NOMO-1 (cell line): ENCODE measurements around the gene PGD.
"Not testable (repeated sequence)": the region's sequence is repeated elsewhere in the genome, so short reads cannot be mapped to it uniquely, and the experiment has no call there.

Experiments
- DNase-seq, 2 experiments: peaks; one replicate each; lab custom pipeline; 2025; ENCODE audit not compliant: unreplicated experiment in 2 of 2; lab: John Stamatoyannopoulos, UW

Gene PGD

GRCh38 chr1:10398278-10398733 lies 558 bp upstream of the PGD start:
- DNase-seq = no peak

DNA sequence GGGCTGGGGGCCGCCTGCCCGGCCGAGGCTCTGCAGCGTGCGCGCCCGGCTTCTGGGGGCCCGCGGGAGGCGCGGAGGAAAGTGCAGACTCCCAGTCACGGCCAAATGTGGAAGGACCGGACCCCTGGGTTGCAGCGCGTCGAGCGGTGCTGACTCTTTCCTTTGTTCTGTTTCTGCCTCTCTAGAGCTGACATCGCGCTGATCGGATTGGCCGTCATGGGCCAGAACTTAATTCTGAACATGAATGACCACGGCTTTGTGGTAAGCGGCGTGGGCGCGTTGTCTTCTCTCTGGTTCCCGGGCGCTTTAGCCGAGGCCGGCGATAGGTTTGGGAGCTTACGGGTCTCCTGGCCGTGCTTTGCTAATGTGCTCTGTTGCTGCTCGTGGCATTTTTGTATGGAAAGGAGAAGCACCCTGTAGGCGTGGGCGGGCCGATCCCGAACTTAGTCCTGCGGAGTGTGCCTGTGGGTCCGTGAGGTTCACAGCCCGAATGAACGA lies 629 bp downstream of the PGD start:
- peak in 1 of 2 experiments; percentile 39 for DNase-seq

GRCh38 chr1:10400013-10400412 lies 1.1 kb downstream of the PGD start:
- no peak for DNase-seq

DNA sequence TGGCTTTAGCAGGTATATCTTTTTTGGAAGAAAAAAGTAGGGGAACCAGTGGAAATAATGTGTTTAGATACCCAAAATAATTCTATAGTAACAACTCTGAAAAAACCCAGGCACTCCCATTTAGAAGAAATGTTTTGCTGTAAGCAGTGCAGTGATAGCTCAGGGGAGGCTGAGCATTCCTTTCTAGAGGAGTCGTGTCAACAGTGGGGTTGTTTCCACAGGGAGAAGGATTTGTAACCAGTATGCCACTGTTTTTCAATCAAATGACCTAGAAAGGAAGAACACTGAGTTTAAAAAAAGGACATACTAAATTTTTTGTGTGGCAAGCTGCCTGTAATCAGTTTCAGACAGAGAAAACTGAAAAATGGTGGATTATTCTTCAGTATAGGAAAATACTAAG lies 2.4 kb downstream of the PGD start:
- no peak for DNase-seq

DNA sequence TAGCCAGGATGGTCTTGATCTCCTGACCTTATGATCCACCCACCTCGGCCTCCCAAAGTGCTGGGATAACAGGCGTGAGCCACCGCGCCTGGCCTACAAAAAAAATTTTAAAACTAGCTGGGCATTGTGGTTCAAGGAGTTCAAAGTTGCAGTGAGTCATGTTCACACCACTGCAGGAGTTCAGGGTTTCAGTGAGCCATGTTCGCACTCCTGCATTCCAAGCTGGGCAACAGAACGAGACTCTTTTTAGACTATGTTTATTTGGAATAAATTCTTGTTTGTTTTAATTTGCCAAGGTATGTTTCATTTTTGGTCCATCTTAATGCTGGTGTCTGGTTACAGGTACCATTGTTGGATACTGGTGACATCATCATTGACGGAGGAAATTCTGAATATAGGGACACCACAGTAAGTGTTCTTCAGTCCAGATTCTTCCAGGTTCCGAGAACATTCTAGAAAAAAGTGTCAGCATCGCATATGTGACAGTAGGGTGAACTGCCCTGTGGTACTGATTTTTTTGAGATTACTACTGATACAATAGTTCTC lies 3.9 kb downstream of the PGD start:
- no peak for DNase-seq

DNA sequence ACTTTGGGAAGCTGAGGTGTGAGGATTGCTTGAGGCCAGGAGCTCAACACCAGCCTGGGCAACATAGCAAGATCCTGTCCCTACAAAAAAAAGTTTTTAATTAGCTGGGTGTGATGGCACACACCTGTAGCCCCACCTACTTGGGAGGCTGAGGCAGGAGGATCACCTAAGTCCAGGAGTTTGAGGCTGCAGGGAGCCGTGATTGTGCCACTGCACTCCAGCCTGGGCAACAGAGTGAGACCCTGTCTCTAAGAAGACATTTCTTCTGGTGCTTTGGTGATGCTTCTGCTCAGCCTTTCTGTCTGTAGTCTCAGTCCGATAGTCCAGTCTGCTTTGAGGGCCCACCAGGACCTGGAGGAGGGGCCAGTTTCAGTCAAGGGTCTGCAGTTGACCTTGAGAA lies 8.3 kb downstream of the PGD start:
- no peak for DNase-seq

DNA sequence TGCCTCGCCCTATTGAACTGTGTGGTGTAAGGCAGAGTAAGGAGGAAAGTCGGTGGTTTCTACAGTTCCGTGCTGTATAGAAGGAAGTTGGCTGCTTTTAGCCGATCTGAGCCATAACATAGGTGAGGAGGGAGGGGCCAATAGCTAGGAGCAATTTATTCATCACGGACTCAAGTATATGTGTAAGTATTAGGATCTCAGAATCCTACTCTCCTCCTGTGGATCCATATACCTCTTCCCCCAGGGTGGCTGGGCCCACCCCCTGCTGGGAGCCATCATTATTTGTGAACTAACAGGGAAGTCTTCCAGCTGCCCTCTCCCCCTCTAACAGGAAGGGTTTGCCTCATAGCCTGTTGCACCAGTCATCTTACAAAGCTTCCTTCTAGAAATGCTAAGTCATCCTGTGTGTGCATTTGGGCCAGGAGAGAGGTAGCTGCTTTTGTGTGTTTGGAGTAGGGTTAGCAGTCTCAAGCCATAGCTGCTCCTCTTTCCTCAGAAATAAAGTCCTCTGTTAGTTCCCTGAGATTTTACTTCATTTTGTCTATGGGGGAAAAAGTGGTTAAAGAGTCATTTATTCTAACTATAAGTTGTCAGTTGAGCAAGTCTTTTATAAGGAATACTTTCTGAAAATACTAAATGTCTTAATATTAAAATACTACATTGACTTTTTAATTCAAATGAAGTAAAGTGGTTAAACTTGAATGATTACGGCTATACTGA lies 16.5 kb downstream of the PGD start:
- DNase-seq = peak; percentile 95 to 98

GRCh38 chr1:10415967-10416366 lies 17.1 kb downstream of the PGD start:
- DNase-seq = not testable (repeated sequence)

DNA sequence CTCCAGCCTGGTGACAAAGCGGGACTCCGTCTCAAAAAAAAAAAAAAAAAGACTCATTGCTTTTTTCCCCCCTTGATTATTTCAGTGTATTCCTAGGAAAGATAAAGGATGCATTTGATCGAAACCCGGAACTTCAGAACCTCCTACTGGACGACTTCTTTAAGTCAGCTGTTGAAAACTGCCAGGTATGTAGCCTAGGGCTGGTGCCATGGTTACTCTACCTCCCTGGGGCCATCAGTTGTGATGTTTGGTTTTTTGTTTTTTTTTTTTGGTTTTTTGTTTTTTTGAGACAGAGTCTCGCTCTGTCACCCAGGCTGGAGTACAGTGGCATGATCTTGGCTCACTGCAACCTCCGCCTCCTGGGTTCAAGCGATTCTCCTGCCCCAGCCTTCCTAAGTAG lies 19.9 kb downstream of the PGD start:
- not testable (repeated sequence) for DNase-seq

GRCh38 chr1:10419351-10419750 lies 20.5 kb downstream of the PGD start:
- DNase-seq = no peak

GRCh38 chr1:10421637-10422036 lies 22.8 kb downstream of the PGD start:
- no peak for DNase-seq

GRCh38 chr1:10424034-10424433 lies 25.2 kb downstream of the PGD start:
- DNase-seq = no peak

- DNase-seq = no peak
Observed at GRCh38 chr1:10424651-10425050, 25.8 kb downstream of the PGD start.

GRCh38 chr1:10425826-10426534 lies 27.1 kb downstream of the PGD start:
- DNase-seq = not testable (repeated sequence)

GRCh38 chr1:10426535-10426848 lies 27.6 kb downstream of the PGD start:
- DNase-seq = not testable (repeated sequence)

DNA sequence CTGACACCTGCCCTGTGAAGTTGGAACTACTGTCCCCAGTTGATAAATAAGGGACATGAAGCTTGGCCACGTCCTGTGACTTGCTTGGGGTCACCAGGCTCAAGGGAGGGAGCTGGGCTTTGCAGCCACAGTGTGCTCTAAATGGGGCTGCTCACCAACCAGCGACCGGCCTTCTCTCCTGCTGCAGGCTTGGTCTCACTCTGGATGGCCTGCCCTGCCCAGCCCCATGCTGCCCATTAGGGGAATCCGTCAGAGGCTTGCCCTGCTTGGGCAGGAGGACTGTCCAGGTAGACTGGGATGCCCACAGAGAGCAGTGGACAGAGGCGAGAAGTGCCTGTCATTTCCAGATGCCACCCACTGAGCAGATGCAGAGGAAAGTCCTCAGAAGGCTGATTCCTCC lies 30.1 kb downstream of the PGD start:
- DNase-seq = no peak

GRCh38 chr1:10429868-10430215 lies 31.0 kb downstream of the PGD start:
- DNase-seq = peak in 1 of 2 experiments; percentile 51

DNA sequence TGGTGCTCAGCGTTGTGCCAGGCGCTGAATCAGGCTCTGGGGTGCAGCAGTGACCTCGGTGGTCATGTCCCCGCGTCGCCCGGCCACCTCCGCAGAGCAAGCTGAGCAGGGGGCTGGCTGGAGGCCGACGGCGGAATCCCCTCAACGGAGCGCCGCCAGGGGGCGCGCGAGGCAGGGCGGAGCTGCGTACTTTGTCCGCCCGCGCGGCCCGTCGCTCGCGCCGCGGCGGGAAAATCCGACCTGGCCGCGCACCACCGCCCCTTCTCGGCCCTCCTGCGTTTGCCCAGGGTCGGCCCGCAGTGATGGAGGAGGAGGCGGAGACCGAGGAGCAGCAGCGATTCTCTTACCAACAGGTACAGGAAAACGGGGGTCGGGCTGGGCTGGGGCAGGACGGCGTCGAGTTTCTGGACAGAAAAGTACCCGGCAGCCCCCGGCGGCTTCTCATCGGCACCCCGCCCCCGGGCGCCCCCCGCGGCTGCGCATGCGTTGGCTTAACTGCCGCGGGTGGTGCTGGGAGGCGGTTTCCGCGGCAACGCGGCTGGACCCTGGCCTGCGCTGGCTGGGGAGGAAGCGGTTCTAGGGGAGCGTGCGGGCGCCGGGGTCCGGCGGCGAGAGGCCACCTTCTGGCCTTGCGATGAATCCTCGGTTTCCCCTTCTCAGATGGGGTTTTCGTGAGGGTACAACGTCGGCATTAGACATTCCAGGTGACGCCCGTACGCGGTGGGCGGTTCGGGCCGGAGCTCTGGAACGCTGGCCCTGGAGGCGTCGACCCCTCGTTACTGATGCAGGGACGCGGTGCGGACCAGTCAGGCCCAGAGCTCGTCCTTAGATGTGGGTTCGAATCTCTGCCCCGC lies 31.6 kb downstream of the PGD start, which contains the start of gene CENPS:
TSS of gene CENPS (plus strand) at position 218 of the 854 bp plus-strand sequence. CDS start at position 303, 85 bp downstream.
- peak; percentile 80 to 87 for DNase-seq

- no peak for DNase-seq
Observed at GRCh38 chr1:10431070-10431730, 32.3 kb downstream of the PGD start.

GRCh38 chr1:10432910-10433700 lies 34.2 kb downstream of the PGD start:
- DNase-seq = no peak
